Measurements from ENCODE around the gene AMOTL1. TPM values are rescaled to one million over a fixed set of nuclear protein-coding genes. Genes with fewer than 3 reads are reported as not detected.
"Not testable (repeated sequence)": the region's sequence is repeated elsewhere in the genome, so short reads cannot be mapped to it uniquely, and the experiment has no call there.

Gene AMOTL1
- total RNA-seq, 1 donor: 64.7 TPM

GRCh38 chr11:94840209-94840608, 72.1 kb downstream of the AMOTL1 start:
- DNase-seq (ENCODE audit: low read depth): peak; percentile 27
- no peak overlapping the region for H3K4me3 ChIP-seq (ENCODE audit: low read depth, low read length)
- no peak for TF ChIP-seq CTCF (IDR thresholded peaks at IDR 0.05; ENCODE audit: insufficient read depth, low read length)

GRCh38 chr11:94844031-94844430, 75.9 kb downstream of the AMOTL1 start:
- H3K4me3 ChIP-seq (ENCODE audit: low read depth, low read length): no peak overlapping the region
- no peak for TF ChIP-seq CTCF (IDR thresholded peaks at IDR 0.05; ENCODE audit: insufficient read depth, low read length)
- DNase-seq (ENCODE audit: low read depth): no peak

GRCh38 chr11:94845622-94846021, 77.5 kb downstream of the AMOTL1 start:
- H3K4me3 ChIP-seq (ENCODE audit: low read depth, low read length): no peak overlapping the region
- DNase-seq (ENCODE audit: low read depth): no peak
- no peak for TF ChIP-seq CTCF (IDR thresholded peaks at IDR 0.05; ENCODE audit: insufficient read depth, low read length)

- no peak overlapping the region for H3K4me3 ChIP-seq (ENCODE audit: low read depth, low read length)
- TF ChIP-seq CTCF (IDR thresholded peaks at IDR 0.05; ENCODE audit: insufficient read depth, low read length): no peak
- DNase-seq (ENCODE audit: low read depth): peak; percentile 77
Observed at GRCh38 chr11:94849839-94850238, 81.7 kb downstream of the AMOTL1 start.

- TF ChIP-seq CTCF (IDR thresholded peaks at IDR 0.05; ENCODE audit: insufficient read depth, low read length): no peak
- DNase-seq (ENCODE audit: low read depth): no peak
- no peak overlapping the region for H3K4me3 ChIP-seq (ENCODE audit: low read depth, low read length)
Observed at GRCh38 chr11:94851864-94852636, 83.9 kb downstream of the AMOTL1 start.

GRCh38 chr11:94853288-94853687, 85.1 kb downstream of the AMOTL1 start:
- H3K4me3 ChIP-seq (ENCODE audit: low read depth, low read length); DNase-seq (ENCODE audit: low read depth): not testable (repeated sequence)

GRCh38 chr11:94853836-94854235, 85.7 kb downstream of the AMOTL1 start:
- TF ChIP-seq CTCF (IDR thresholded peaks at IDR 0.05; ENCODE audit: insufficient read depth, low read length): no peak
- H3K4me3 ChIP-seq (ENCODE audit: low read depth, low read length): no peak overlapping the region
- DNase-seq (ENCODE audit: low read depth): no peak

All from fibroblast of the aortic adventitia (primary cell).